IPS-20b (cell line): ENCODE measurements around the gene BCAS4.
"Not testable (repeated sequence)": the region's sequence is repeated elsewhere in the genome, so short reads cannot be mapped to it uniquely, and the experiment has no call there.

Experiments
- H3K27ac ChIP-seq: one replicate; pipeline ENCODE4 v1.5.1; 2013; ENCODE audit warnings: low read length
- H3K27me3 ChIP-seq: 2 replicates; pipeline ENCODE4 v1.6.1; 2013; ENCODE audit warnings: mild to moderate bottlenecking, low read length, inconsistent platforms; ENCODE audit not compliant: insufficient read depth
- H3K36me3 ChIP-seq: 2 replicates; pipeline ENCODE4 v1.6.1; 2013; ENCODE audit warnings: low read depth, mild to moderate bottlenecking, inconsistent platforms, low read length, moderate library complexity; ENCODE audit not compliant: insufficient read depth
- H3K4me1 ChIP-seq: 2 replicates; pipeline ENCODE4 v1.6.1; 2013; ENCODE audit warnings: mild to moderate bottlenecking, control low read depth, inconsistent platforms, low read length, moderate library complexity; ENCODE audit not compliant: insufficient read depth
- H3K4me3 ChIP-seq: 2 replicates; pipeline ENCODE4 v1.5.1; 2013; ENCODE audit warnings: mild to moderate bottlenecking, low read length, inconsistent platforms
- H3K9ac ChIP-seq: 2 replicates; pipeline ENCODE4 v1.6.1; 2013; ENCODE audit warnings: low read depth, mild to moderate bottlenecking, inconsistent platforms, low read length, moderate library complexity
- H3K9me3 ChIP-seq: 2 replicates; pipeline ENCODE4 v1.6.1; 2013; ENCODE audit warnings: mild to moderate bottlenecking, low read depth, low read length, inconsistent platforms; ENCODE audit not compliant: insufficient read depth

The BCAS4 gene

DNA sequence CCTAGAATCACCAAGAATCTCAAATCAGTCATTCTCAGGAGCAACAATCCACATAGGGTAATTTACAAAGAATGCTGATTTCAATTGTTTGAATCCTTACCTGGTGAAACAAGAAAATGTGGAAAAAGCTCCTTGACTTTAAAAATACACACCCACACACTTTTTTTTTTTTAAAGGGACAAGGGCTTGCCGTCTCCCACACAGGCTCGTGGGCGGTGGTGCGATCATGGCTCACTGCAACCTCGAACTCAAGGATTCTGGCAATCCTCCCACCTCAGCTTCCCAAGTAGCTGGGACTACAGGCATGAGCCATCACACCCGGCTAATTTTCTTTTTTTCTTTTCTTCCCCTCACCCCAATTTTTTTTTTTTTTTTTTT lies 32.8 kb upstream of the BCAS4 start:
- no peak overlapping the region for H3K9ac ChIP-seq

DNA sequence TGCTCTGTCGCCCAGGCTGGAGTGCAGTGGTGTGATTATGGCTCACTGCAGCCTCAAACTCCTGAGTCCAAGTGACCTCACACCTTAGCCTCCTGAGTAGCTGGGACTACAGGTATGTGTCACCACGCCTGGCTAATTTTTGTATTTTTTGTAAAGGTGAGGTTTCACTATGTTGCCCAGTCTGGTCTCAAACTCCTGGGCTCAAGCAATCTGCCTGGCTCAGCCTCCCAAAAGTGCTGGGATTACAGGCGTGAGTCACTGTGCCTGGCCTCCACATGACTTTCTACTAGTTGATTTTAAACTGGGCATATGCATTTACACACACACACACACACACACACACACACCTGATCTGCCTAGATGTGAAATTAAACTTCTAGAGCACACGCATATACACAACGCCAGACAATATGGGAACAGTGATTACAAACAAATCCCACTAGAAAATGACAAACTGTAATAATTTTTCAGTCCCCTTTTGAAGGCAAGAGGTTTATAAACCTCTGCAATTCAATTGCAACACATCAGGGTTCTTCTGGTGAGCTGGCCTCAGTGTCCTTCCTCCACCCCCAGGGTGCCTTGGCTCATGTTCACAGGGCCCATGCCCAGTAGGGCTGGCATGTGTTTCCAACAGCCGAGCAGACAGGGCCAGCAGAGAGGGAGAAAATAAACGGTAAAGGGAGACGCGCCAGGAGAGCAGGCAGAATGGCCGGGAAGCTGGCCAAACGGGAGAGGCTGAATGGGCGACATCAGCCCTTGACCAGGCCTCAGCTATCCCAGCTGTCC lies 32.2 kb upstream of the BCAS4 start:
- Histone ChIP-seq H3K27ac (no peak overlapping the region), H3K4me1 (peaks cover 11% of the 10 kb centered on the region), H3K4me3 (no peak overlapping the region), H3K36me3 (no peaks in the 10 kb centered on the region), H3K9me3 (no peaks in the 10 kb centered on the region), H3K27me3 (no peaks in the 10 kb centered on the region), H3K9ac (no peak overlapping the region)

More for the DNA sequence above, 32.8 kb upstream of the BCAS4 start:
- Histone ChIP-seq H3K27ac (no peak overlapping the region), H3K4me3 (no peak overlapping the region), H3K4me1 (peaks cover 9% of the 10 kb centered on the region), H3K27me3 (no peaks in the 10 kb centered on the region), H3K9me3 (no peaks in the 10 kb centered on the region), H3K36me3 (no peaks in the 10 kb centered on the region)

DNA sequence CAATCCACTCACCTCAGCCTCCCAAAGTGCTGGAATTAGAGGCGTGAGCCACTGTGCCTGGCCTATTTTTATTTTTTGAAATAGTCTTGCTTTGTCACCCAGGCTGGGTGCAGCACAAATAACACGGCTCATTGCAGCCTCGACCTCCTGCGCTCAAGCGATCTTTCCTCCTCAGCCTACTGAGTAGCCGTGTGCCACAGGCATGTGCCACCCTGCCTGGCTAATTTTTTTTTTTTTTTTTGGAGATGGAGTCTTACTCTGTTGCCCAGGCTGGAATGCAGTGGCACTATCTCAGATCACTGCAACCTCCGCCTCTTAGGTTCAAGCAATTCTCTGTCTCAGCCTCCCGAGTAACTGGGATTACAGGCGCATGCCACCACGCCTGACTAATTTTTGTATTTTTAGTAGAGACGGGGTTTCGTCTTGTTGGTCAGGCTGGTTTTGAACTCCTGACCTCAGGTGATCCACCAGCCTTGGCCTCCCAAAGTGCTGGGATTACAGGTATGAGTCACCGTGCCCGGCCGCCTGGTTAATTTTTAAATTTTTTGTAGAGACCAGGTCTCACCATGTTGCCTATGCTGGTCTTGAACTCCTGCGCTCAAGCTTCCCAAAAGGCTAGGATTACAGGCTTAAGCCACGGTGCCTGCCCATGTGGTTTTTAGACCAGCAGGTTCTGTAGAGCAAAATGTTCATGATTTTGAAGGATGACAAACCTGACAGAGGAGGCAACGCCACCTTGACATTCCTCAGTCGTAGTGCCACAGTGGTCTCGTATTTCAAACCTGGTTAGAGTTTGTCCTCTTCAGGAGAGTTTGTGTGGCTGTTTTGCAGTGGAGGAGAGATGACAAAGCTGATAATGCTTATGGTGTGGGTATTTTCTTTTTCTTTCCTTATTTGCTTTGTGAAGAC lies 31.1 kb upstream of the BCAS4 start:
- H3K27me3 ChIP-seq, H3K9ac ChIP-seq, H3K27ac ChIP-seq, H3K9me3 ChIP-seq, H3K36me3 ChIP-seq, H3K4me3 ChIP-seq: not testable (repeated sequence)
- peaks cover 11% of the 10 kb centered on the region for H3K4me1 ChIP-seq

DNA sequence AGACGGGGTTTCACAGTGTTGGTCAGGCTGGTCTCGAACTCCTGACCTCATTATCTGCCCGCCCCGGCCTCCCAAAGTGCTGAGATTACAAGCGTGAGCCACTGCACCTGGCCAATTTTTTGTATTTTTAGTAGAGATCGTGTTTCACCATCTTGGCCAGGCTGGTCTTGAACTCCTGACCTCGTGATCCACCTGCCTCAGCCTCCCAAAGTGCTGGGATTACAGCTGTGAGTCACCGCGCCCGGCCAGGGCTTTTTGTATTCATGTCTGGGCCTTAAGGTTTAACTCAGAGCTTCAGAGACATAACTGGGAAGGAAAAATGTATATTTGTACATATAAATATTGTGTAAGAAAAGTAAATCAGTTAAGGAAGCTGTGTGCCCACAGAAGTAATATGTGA lies 29.6 kb upstream of the BCAS4 start:
- not testable (repeated sequence) for H3K27ac ChIP-seq, H3K4me3 ChIP-seq, H3K9me3 ChIP-seq, H3K9ac ChIP-seq, H3K27me3 ChIP-seq, H3K36me3 ChIP-seq
- peaks cover 11% of the 10 kb centered on the region for H3K4me1 ChIP-seq

DNA sequence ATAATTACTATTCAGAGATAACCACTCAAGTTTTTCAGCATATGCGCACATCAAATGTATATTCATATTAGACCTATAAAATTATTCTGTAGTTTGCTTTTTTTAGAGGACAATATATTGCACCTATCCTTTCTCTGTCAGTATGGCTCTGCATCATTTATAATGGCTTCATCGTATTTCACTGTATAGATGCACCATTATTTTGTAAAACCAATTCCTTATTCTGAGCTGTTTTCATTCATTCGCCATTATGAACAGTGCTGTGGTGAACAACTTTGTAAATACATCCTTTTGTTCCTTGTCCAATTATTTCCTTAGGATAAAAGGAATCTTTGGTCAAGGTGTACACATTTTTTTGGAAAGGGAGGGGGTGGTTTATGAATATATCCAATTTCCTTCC lies 29.2 kb upstream of the BCAS4 start:
- H3K27ac ChIP-seq: no peak overlapping the region
- no peaks in the 10 kb centered on the region for H3K27me3 ChIP-seq
- no peak overlapping the region for H3K4me3 ChIP-seq
- H3K36me3 ChIP-seq: no peaks in the 10 kb centered on the region
- H3K9me3 ChIP-seq: no peaks in the 10 kb centered on the region
- peaks cover 11% of the 10 kb centered on the region for H3K4me1 ChIP-seq
- no peak overlapping the region for H3K9ac ChIP-seq

DNA sequence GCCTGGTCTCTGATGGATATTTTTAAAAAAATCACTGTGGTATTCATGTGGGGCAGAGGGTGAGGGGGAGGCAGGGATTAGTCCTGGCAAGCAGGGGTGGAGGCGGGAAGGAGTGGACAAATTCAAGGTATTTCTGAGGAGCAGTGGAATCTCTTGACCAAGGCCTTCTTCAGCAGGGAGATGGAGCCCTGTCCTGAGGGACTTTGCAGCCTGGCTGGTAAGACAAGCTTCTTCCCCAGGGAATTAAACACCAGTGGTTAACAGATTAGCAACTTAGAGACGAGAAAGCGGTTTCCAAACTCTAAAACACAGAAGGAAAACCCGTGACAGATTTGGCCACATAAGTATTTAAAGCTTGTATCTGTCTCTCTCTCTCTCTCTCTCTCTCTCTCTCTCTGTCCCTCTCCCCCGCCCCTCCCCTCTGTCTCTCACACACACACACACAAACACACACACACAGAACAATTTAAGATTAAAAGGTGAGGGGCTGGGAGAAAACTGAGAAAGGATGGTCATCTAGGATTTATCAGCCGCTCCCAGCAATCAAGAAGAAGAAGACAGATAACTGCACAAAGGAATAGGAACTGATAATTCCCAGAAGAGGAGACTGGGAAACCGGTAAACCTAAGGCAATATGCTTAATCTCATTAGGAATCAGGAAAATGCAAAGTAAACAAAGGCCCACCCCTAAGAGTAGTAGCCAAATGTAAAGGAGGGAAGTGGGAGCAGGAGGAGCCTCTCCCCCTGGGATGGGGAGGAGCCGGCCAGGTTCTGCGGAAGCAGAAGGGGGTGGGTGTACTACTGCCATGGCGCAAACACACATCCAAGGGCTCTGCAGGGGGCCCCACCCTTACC lies 27.7 kb upstream of the BCAS4 start:
- not testable (repeated sequence) for H3K36me3 ChIP-seq, H3K4me1 ChIP-seq, H3K9me3 ChIP-seq, H3K27ac ChIP-seq, H3K27me3 ChIP-seq
- peak overlapping the region; percentile 15; the same call in 1 of the 2 replicates for H3K4me3 ChIP-seq
- peak overlapping the region; percentile 20; the same call in 1 of the 2 replicates for H3K9ac ChIP-seq

DNA sequence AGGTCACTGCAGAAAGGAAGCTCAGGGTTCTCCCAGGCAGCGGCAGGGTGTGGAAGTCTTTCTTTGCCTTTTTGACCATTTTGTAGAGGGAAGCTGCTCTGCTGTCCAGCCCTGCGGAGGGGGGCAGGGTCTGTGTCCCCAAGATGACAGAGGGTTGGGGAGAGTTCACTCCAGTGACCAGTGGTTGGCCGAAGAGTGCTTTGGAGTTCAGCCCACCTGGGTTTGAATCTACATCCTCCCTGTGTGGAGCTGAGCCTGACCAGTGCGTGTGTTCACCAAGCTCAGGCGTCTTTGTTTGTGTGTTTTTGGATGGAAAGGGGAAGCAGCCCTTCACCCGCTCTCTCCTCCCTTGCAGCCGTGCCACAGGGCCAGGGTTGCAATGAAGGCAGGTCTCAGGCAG lies 25.9 kb upstream of the BCAS4 start:
- not testable (repeated sequence) for H3K27me3 ChIP-seq, H3K36me3 ChIP-seq, H3K27ac ChIP-seq, H3K9me3 ChIP-seq, H3K4me1 ChIP-seq, H3K4me3 ChIP-seq
- H3K9ac ChIP-seq: peak overlapping the region; percentile 32; the same call in 1 of the 2 replicates

DNA sequence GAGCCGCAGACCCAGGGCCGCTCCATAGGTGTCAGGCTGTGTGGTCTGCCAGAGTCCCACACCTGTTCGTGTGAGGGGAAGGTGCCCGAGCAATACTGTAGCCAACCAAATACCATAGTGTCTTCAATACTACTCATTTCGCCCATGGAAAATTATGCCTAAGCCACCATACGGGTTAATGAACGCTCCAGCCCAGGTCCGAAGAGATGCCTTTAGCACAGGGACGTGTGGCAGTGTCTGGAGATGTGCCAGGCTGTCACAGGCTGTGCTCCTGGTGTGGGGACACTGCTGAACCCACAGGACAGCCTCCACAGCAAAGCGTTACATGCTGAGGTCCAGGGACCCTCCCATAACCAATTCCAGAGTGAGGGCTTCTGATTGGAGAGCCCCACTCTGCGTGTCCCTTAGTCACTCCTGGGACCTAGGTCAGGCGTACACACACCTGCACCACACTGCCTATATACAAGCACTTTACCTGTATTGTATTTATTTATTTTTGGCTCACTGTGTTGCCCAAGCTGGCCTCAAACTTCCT lies 25.2 kb upstream of the BCAS4 start:
- H3K9ac ChIP-seq: not testable (repeated sequence)

DNA sequence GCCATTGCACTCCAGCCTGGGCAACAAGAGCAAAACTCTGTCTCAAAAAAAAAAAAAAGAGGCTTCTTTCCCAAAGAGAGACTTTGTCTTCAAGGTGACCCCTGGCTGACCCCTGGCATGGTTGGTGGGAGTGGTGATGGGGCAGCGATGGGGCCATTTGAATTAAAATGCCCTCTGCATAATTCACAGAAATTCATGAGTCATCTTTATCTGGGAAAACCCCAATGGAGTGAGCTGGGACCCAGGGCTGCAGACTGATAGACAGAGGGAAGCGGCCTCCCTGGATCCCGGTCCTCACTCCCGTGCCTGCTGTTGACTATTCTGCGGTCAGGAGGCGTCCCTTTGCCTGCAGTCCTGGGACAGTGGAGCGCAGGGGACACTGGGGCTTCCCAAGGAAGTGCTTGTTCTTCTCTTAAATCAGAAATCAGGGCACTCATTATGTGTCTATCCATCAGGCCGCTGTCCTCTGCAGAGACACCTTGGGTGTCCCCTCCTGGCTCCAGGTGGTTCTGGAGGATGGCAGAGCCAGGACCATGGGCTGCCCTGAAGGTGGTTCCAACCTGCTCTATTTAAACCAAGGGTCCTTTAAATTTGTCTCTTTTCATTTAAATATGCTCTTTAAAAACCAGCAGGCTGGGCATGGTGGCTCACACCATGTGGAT lies 23.3 kb upstream of the BCAS4 start:
- not testable (repeated sequence) for H3K4me3 ChIP-seq, H3K27ac ChIP-seq, H3K4me1 ChIP-seq, H3K36me3 ChIP-seq, H3K9me3 ChIP-seq, H3K9ac ChIP-seq, H3K27me3 ChIP-seq

More for the DNA sequence above, 25.2 kb upstream of the BCAS4 start:
- H3K36me3 ChIP-seq, H3K4me3 ChIP-seq, H3K27me3 ChIP-seq, H3K4me1 ChIP-seq, H3K9me3 ChIP-seq, H3K27ac ChIP-seq: not testable (repeated sequence)

DNA sequence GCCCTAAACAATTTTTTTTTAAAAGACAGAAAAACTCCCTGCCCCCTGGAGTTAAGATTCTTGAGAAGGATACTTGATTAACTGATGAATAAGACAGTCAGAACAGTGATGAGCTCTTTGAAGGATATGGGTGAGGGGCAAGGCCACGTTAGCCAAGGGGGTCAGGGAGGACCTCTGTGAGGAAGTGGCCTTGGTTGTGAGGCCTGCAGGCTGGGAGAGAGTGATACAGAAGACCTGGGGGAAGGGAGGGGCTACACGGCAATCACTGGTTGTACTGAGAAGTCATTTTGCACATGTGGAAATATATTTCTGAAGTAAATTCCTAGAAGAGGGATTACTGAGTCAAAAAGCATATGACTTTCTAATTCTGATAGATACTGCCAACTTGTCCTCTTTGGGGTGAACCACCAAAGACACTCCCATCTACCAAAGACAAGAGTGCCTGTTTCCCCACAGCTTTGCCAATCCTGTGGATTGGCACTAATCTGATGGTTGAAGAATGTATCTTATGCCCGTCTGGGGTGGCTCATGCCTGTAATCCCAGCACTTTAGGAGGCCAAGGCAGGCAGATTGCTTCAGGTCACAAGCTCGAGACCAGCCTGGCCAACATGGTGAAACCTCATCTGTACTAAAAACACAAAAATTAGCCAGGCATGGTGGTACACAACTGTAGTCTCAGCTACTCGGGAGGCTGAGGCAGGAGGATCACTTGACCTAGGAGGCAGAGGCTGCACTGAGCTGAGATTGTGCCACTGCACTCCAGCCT lies 22.3 kb upstream of the BCAS4 start:
- H3K4me3 ChIP-seq: no peak overlapping the region
- H3K27ac ChIP-seq: no peak overlapping the region
- H3K4me1 ChIP-seq: no peaks in the 10 kb centered on the region
- no peaks in the 10 kb centered on the region for H3K9me3 ChIP-seq
- no peaks in the 10 kb centered on the region for H3K27me3 ChIP-seq
- H3K36me3 ChIP-seq: no peaks in the 10 kb centered on the region
- no peak overlapping the region for H3K9ac ChIP-seq
